Fibroblast of lung (primary cell): Measurements from ENCODE around the gene OLA1. TPM values are rescaled to one million over a fixed set of nuclear protein-coding genes. Genes with fewer than 3 reads are reported as not detected.
A peak's percentile ranks its signal among the peaks of the same experiment; 100 is the strongest.

ENCODE experiments used
- DNase-seq, 2 donors: peaks; one replicate each; pipeline versions ENCODE4 v3.0.0 to v3.0.0-alpha.2; 2010; ENCODE audit warnings: low read depth in 2 of 2
- H2AFZ ChIP-seq: 2 replicates; pipeline ENCODE4 v1.5.1; 2012; ENCODE audit warnings: low read length, control low read depth, inconsistent platforms
- H3K27ac ChIP-seq: 2 replicates; pipeline ENCODE4 v1.5.1; 2011; ENCODE audit warnings: low read length, control low read depth; ENCODE audit not compliant: insufficient read depth
- H3K27me3 ChIP-seq: 2 replicates; pipeline ENCODE4 v1.5.1; 2011; ENCODE audit warnings: mild to moderate bottlenecking, low read length; ENCODE audit not compliant: control insufficient read depth, insufficient read depth
- H3K36me3 ChIP-seq: 2 replicates; pipeline ENCODE4 v1.5.1; 2011; ENCODE audit warnings: low read length; ENCODE audit not compliant: control insufficient read depth, insufficient read depth
- H3K4me1 ChIP-seq: 2 replicates; pipeline ENCODE4 v1.5.1; 2011; ENCODE audit warnings: low read length; ENCODE audit not compliant: control insufficient read depth, insufficient read depth; ENCODE audit errors: extremely low read depth
- H3K4me2 ChIP-seq: 2 replicates; pipeline ENCODE4 v1.5.1; 2011; ENCODE audit warnings: low read length, control low read depth; ENCODE audit not compliant: insufficient read depth; ENCODE audit errors: extremely low read depth
- H3K4me3 ChIP-seq, 4 experiments: fragments of 200-600 bp in 1 of 4; sonication (generic) in 1 of 4; replicated peaks in 1 of 4; 2 replicates each; pipeline ENCODE4 v1.5.1; 2011 to 2016; ENCODE audit warnings: low read length in 4 of 4, low read depth in 3 of 4, mild to moderate bottlenecking in 3 of 4, control low read depth in 2 of 4, inconsistent platforms in 1 of 4, mixed read lengths in 1 of 4; ENCODE audit not compliant: insufficient read depth in 1 of 4; ENCODE audit errors: control extremely low read depth in 1 of 4
- H3K79me2 ChIP-seq: 2 replicates; pipeline ENCODE4 v1.5.1; 2012; ENCODE audit warnings: mild to moderate bottlenecking, low read length, inconsistent platforms; ENCODE audit not compliant: control insufficient read depth, insufficient read depth
- H3K9ac ChIP-seq: 2 replicates; pipeline ENCODE4 v1.5.1; 2011; ENCODE audit warnings: mild to moderate bottlenecking, low read length, control low read depth; ENCODE audit not compliant: insufficient read depth
- H3K9me3 ChIP-seq: 2 replicates; pipeline ENCODE4 v1.5.1; 2012; ENCODE audit warnings: low read depth, low read length; ENCODE audit not compliant: control insufficient read depth, insufficient read depth
- H4K20me1 ChIP-seq: 2 replicates; pipeline ENCODE4 v1.5.1; 2011; ENCODE audit warnings: low read length; ENCODE audit not compliant: control insufficient read depth, insufficient read depth; ENCODE audit errors: extremely low read depth
- CTCF ChIP-seq, 2 donors: IDR thresholded peaks in 1 of 2; conservative IDR thresholded peaks in 1 of 2; 1 replicate in 1 of 2; 2 replicates in 1 of 2; pipeline ENCODE4 v1.5.1; 2011 to 2012; ENCODE audit warnings: low read length in 2 of 2, control low read depth in 1 of 2, inconsistent platforms in 1 of 2, low read depth in 1 of 2, mild to moderate bottlenecking in 1 of 2
- EZH2 ChIP-seq: IDR thresholded peaks from 2 replicates; pipeline ENCODE4 v1.5.1; 2012; ENCODE audit warnings: low read length, control low read depth, mild to moderate bottlenecking; ENCODE audit errors: missing control alignments
- polyA plus RNA-seq, 2 donors: library from polyadenylated mRNA; depleted of rRNA in 1 of 2; stranded (reverse) in 1 of 2; unstranded in 1 of 2; fragments of >200 nt; gene quantifications; 2 replicates each; pipeline ENCODE4 v1.2.1, GENCODE V29; 2011 to 2012; ENCODE audit warnings: missing spikeins in 1 of 2
- total RNA-seq: library from RNA; depleted of rRNA; stranded (reverse); fragments of >200 nt; gene quantifications from 2 replicates; pipeline ENCODE4 v1.2.1, GENCODE V29; 2014

OLA1 gene
- total and polyA plus RNA-seq, 2 donors (not counting 1 experiment from before 2014, with no cell fraction given) = 74.3 to 91.4 TPM

GRCh38 chr2:174224665-174225288 is 23.6 kb downstream of the OLA1 start:
- Histone ChIP-seq H3K27me3 (no peaks in the 10 kb centered on the region), H3K36me3 (no peaks in the 10 kb centered on the region), H4K20me1 (no peaks in the 10 kb centered on the region), H3K9me3 (no peaks in the 10 kb centered on the region), H2AFZ (no peak overlapping the region), H3K9ac (no peak overlapping the region), H3K27ac (no peak overlapping the region), H3K79me2 (no peaks in the 10 kb centered on the region), H3K4me2 (no peak overlapping the region), H3K4me3 (no peak overlapping the region), H3K4me1 (no peaks in the 10 kb centered on the region)
- no peak for DNase-seq
- TF ChIP-seq CTCF (conservative IDR thresholded peaks at IDR 0.05 in 1 of 2, IDR thresholded peaks at IDR 0.05 in 1 of 2; ENCODE audit: low read depth in 1 of 2, low read length in 2 of 2) (no peak), EZH2 (no peak)

- no peak for TF ChIP-seq EZH2
- no peak for TF ChIP-seq CTCF (conservative IDR thresholded peaks at IDR 0.05 in 1 of 2, IDR thresholded peaks at IDR 0.05 in 1 of 2; ENCODE audit: low read depth in 1 of 2, low read length in 2 of 2)
- H2AFZ ChIP-seq = no peak overlapping the region
- no peaks in the 10 kb centered on the region for H3K27me3 ChIP-seq
- H3K79me2 ChIP-seq = no peaks in the 10 kb centered on the region
- no peak overlapping the region for H3K4me3 ChIP-seq
- no peak overlapping the region for H3K9ac ChIP-seq
- no peaks in the 10 kb centered on the region for H3K4me1 ChIP-seq
- H3K9me3 ChIP-seq = no peaks in the 10 kb centered on the region
- no peaks in the 10 kb centered on the region for H4K20me1 ChIP-seq
- DNase-seq = no peak
- H3K27ac ChIP-seq = no peak overlapping the region
- no peaks in the 10 kb centered on the region for H3K36me3 ChIP-seq
- no peak overlapping the region for H3K4me2 ChIP-seq
Measured at GRCh38 chr2:174224125-174224524, 24.2 kb downstream of the OLA1 start.

GRCh38 chr2:174223388-174223787 is 24.9 kb downstream of the OLA1 start:
- H3K9ac ChIP-seq = no peak overlapping the region
- no peak overlapping the region for H3K4me3 ChIP-seq
- H3K27ac ChIP-seq = no peak overlapping the region
- no peaks in the 10 kb centered on the region for H3K36me3 ChIP-seq
- TF ChIP-seq EZH2 (no peak), CTCF (conservative IDR thresholded peaks at IDR 0.05 in 1 of 2, IDR thresholded peaks at IDR 0.05 in 1 of 2; ENCODE audit: low read depth in 1 of 2, low read length in 2 of 2) (no peak)
- no peaks in the 10 kb centered on the region for H3K9me3 ChIP-seq
- no peaks in the 10 kb centered on the region for H3K4me1 ChIP-seq
- H3K27me3 ChIP-seq = no peaks in the 10 kb centered on the region
- no peaks in the 10 kb centered on the region for H4K20me1 ChIP-seq
- peak in 1 of 2 donors; percentile 16 for DNase-seq
- H3K79me2 ChIP-seq = no peaks in the 10 kb centered on the region
- H3K4me2 ChIP-seq = no peak overlapping the region
- no peak overlapping the region for H2AFZ ChIP-seq
